ENCODE measurements around the gene NIPAL4. TPM values are rescaled to one million over a fixed set of nuclear protein-coding genes. Genes with fewer than 3 reads are reported as not detected.

NIPAL4 gene
- total and polyA plus RNA-seq, 7 donors = 1.3 to 5.1 (median 4.8) TPM; not detected in 2

DNA sequence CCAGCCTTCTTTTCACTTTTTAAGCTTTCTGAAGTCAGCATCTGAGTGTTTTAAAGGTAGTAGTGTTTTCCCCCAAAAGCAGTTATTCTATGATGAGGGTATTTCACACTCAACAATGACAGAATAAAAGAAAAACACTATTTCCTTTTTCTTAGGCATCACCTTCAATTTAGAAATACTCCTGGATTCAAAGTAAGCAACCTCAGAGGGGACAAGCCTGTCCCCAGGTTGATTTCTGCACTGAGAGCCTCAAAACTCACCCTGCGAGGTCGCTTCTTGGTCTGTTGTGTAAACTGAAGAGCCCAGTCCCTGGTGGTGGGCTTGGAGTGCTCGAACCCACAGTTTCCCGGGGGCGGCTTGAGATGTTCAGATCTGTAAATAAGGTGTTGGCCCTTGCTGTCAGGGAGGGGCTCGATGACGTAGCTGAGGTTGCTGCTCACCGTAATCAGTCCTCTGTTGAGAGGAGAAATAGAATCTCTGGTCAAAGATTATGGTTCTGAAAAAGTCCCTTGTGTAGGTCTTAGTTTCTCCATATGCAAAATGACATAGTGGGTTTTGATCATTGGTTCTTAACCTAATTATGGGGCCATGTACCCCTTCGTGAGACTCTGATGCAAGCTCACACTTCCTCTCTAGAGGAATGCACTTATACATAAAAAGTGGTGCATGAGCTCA is 59.7 kb downstream of the NIPAL4 start:
- Histone ChIP-seq H3K4me1 (peaks cover 0 to 73% (median 71%) of the 10 kb centered on the region in 4 donors), H3K36me3 (peaks cover 0 to 25% (median 7%) of the 10 kb centered on the region in 4 donors), H3K9me3 (no peaks in the 10 kb centered on the region), H3K27me3 (no peaks in the 10 kb centered on the region), H3K27ac (peak overlapping the region; percentile 77 to 95 (median 84)), H3K4me3 (no peak overlapping the region)
- DNase-seq = no peak
- TF ChIP-seq POLR2A (IDR thresholded peaks at IDR 0.05) = no peak
- no peak for TF ChIP-seq EP300 (IDR thresholded peaks at IDR 0.05)
- TF ChIP-seq POLR2AphosphoS5 (IDR thresholded peaks at IDR 0.05) = no peak
- TF ChIP-seq, protein P1, sequence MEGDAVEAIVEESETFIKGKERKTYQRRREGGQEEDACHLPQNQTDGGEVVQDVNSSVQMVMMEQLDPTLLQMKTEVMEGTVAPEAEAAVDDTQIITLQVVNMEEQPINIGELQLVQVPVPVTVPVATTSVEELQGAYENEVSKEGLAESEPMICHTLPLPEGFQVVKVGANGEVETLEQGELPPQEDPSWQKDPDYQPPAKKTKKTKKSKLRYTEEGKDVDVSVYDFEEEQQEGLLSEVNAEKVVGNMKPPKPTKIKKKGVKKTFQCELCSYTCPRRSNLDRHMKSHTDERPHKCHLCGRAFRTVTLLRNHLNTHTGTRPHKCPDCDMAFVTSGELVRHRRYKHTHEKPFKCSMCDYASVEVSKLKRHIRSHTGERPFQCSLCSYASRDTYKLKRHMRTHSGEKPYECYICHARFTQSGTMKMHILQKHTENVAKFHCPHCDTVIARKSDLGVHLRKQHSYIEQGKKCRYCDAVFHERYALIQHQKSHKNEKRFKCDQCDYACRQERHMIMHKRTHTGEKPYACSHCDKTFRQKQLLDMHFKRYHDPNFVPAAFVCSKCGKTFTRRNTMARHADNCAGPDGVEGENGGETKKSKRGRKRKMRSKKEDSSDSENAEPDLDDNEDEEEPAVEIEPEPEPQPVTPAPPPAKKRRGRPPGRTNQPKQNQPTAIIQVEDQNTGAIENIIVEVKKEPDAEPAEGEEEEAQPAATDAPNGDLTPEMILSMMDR (IDR thresholded peaks at IDR 0.05) = no peak
- WGBS, 2 donors = 86 to 89% methylated on average over 9 of the region's 9 CpGs
- intact Hi-C loops (cut with DNase I) = loop anchor here (5.0 kb wide), 1 partner anchor 43 kb away; no protein-coding TSS in a partner anchor

DNA sequence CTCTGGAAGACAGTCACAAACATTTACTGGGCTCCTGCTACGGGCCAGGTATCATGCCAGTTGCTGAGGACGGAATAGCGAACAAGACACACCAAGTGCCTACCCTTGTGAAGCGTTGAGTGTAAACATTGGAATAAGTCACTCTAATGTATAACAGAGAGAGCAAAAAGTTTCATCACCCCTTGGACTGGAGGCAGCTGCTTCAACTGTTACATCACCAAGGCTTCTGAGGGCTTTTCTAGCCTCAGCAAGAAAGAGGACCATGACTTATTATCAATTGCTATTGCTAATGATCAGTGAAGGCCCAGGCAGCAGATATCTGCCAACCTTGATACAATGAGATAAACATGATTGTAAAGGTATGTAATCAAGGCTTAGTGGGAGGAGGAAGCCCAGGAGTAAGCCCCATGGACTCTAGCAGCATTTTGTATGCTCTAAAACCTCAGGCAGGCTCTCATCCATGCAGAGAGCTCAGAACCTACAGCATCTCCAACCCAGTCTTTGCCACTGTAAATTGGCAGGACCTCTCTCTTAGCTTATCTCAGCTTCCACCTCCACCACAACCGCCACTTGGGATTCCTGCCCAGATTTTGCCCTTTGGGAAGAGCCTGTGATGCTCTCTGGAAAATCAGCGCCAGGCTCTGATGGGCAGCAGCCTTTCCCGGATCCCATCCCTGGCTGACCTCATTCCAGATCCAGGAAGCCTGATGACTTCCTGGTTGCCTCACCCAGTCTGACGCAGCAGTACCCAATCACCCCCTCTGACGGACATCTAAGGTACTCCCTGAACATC is 61.1 kb downstream of the NIPAL4 start:
- TF ChIP-seq POLR2AphosphoS5 (IDR thresholded peaks at IDR 0.05) (peak in 3 of 4 donors; percentile 25 to 74 (median 50)), EP300 (IDR thresholded peaks at IDR 0.05) (peak; percentile 6 to 77 (median 50)), POLR2A (IDR thresholded peaks at IDR 0.05) (no peak)
- TF ChIP-seq, protein P1 (IDR thresholded peaks at IDR 0.05) = no peak
- Histone ChIP-seq H3K9me3 (no peaks in the 10 kb centered on the region), H3K27me3 (no peaks in the 10 kb centered on the region), H3K4me3 (no peak overlapping the region), H3K4me1 (peaks cover 0 to 73% (median 69%) of the 10 kb centered on the region in 4 donors), H3K36me3 (peaks cover 0 to 25% (median 7%) of the 10 kb centered on the region in 4 donors), H3K27ac (peak overlapping the region; percentile 64 to 95 (median 84))
- intact Hi-C loops (cut with DNase I) = loop anchor here (5.0 kb wide), 1 partner anchor 41 kb away; no protein-coding TSS in a partner anchor
- no peak for DNase-seq
- WGBS, 2 donors = 57 to 73% methylated on average over 9 of the region's 9 CpGs

DNA sequence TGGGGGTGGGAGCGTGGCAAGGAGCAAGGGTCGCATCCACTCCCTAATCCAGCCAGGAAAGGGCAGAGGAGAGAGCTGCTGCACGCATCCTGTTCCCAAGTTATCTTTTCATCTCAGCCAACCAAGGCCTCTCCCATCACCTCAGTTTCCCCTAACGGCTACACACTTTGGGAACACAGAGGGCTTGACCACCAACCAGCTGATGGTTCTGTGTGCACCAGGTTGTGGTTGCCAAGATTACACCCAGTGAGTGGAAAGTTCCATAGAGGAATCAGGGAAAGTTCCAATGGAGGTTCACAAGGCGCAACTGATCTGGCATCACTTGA is 61.7 kb downstream of the NIPAL4 start:
- WGBS, 2 donors = 69 to 94% methylated on average over 5 of the region's 5 CpGs
- TF ChIP-seq POLR2AphosphoS5 (IDR thresholded peaks at IDR 0.05) = no peak
- no peak for TF ChIP-seq POLR2A (IDR thresholded peaks at IDR 0.05)
- no peak for TF ChIP-seq EP300 (IDR thresholded peaks at IDR 0.05)
- TF ChIP-seq, protein P1 (IDR thresholded peaks at IDR 0.05) = no peak

DNA sequence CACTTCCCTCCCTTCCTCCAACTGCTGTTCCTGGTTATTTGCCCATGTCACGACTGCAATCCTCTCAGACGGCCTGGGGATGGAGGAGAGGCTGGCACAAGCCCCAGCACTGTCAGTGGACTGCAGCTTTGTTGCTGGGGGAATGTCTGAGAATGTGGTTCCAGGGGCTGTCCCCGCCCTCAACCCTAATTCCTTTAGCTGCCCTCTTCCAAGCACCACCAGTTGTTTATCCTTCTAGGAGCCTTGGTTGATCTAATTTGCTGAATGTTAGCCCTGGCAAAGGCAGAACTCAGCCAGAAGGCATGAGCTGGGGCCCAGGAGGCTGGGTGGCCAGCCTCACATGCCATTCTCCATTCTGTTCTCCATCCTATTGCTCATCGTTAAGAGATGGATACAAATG is 64.0 kb downstream of the NIPAL4 start:
- no peak overlapping the region for H3K4me3 ChIP-seq
- no peaks in the 10 kb centered on the region for H3K9me3 ChIP-seq
- H3K36me3 ChIP-seq = peaks cover 0 to 10% (median 4%) of the 10 kb centered on the region in 4 donors
- intact Hi-C loops (cut with DNase I) = loop anchor here (5.0 kb wide), 1 partner anchor 38 kb away; no protein-coding TSS in a partner anchor
- H3K4me1 ChIP-seq = peaks cover 0 to 82% (median 76%) of the 10 kb centered on the region in 4 donors
- peak overlapping the region; percentile 67 to 95 (median 81) for H3K27ac ChIP-seq
- WGBS, 2 donors = 81 to 84% methylated on average over 4 of the region's 4 CpGs
- no peaks in the 10 kb centered on the region for H3K27me3 ChIP-seq
- peak in 1 of 4 donors; percentile 7 for TF ChIP-seq POLR2AphosphoS5 (IDR thresholded peaks at IDR 0.05)
- TF ChIP-seq EP300 (IDR thresholded peaks at IDR 0.05) = no peak
- no peak for DNase-seq

More for the DNA sequence above, 61.7 kb downstream of the NIPAL4 start:
- Histone ChIP-seq H3K4me1 (peaks cover 0 to 73% (median 68%) of the 10 kb centered on the region in 4 donors), H3K36me3 (peaks cover 0 to 25% (median 7%) of the 10 kb centered on the region in 4 donors), H3K27ac (peak overlapping the region; percentile 64 to 95 (median 84)), H3K9me3 (no peaks in the 10 kb centered on the region), H3K4me3 (no peak overlapping the region), H3K27me3 (no peaks in the 10 kb centered on the region)
- DNase-seq = no peak
- intact Hi-C loops (cut with DNase I) = loop anchor here (5.0 kb wide), 1 partner anchor 41 kb away; no protein-coding TSS in a partner anchor

Other genes starting within 250 kb of the NIPAL4 start
- gene CYFIP2, start 194.1 kb upstream of the NIPAL4 start, total RNA-seq = 10 to 100 TPM; 13.8 to 37.8 (median 29.3) TPM
- 10 to 100 TPM in 1 of 3 donors, 1 to 10 TPM in 2; 4.8 to 38.1 (median 8.1) TPM for gene CYFIP2, start 194.1 kb upstream of the NIPAL4 start, polyA plus RNA-seq
- gene ADAM19, start 115.6 kb downstream of the NIPAL4 start, total RNA-seq = 10 to 100 TPM; 18.8 to 53.2 (median 35.0) TPM
- 10 to 100 TPM in 1 of 3 donors, 1 to 10 TPM in 2; 1.2 to 16.3 (median 1.2) TPM for gene ADAM19, start 115.6 kb downstream of the NIPAL4 start, polyA plus RNA-seq
- gene SOX30, start 192.2 kb downstream of the NIPAL4 start, total RNA-seq = under 1 TPM in 2 of 4 donors, not detected in 2; 0.33 to 0.55 TPM
- under 1 TPM in 1 of 3 donors, not detected in 2; 0.12 TPM for gene SOX30, start 192.2 kb downstream of the NIPAL4 start, polyA plus RNA-seq
- gene C5orf52, start 211.3 kb downstream of the NIPAL4 start, total RNA-seq = not detected
- gene C5orf52, start 211.3 kb downstream of the NIPAL4 start, polyA plus RNA-seq = under 1 TPM in 1 of 3 donors, not detected in 2; 0.48 TPM